ENCODE results near the gene NFE2L1.

The NFE2L1 gene

GRCh38 chr17:48047113-48047740 is 932 bp upstream of the NFE2L1 start:
- H3K4me1 ChIP-seq (ENCODE audit: control insufficient read depth, insufficient read depth, low read length, poor library complexity, severe bottlenecking): peaks cover 30% of the 10 kb centered on the region
- no peaks in the 10 kb centered on the region for H3K9me3 ChIP-seq (ENCODE audit: control insufficient read depth, low read length)
- DNase-seq: no peak
- H3K4me3 ChIP-seq (ENCODE audit: insufficient read depth, low read depth, low read length, poor library complexity, severe bottlenecking): peak overlapping the region; percentile 85
- H3K27me3 ChIP-seq (replicated peaks; ENCODE audit: control insufficient read depth, insufficient read depth, low read length, poor library complexity, severe bottlenecking): no peaks in the 10 kb centered on the region
- peaks cover 16% of the 10 kb centered on the region for H3K36me3 ChIP-seq (ENCODE audit: control insufficient read depth, insufficient read depth, low read length)
- peak overlapping the region; percentile 84 for H3K27ac ChIP-seq (ENCODE audit: insufficient read depth, low read length, poor library complexity, severe bottlenecking)

- no peak for DNase-seq
- Histone ChIP-seq H3K36me3 (ENCODE audit: control insufficient read depth, insufficient read depth, low read length) (peaks cover 25% of the 10 kb centered on the region), H3K4me3 (ENCODE audit: insufficient read depth, low read depth, low read length, poor library complexity, severe bottlenecking) (peak overlapping the region; percentile 85), H3K27ac (ENCODE audit: insufficient read depth, low read length, poor library complexity, severe bottlenecking) (peak overlapping the region; percentile 77), H3K27me3 (replicated peaks; ENCODE audit: control insufficient read depth, insufficient read depth, low read length, poor library complexity, severe bottlenecking) (no peaks in the 10 kb centered on the region), H3K9me3 (ENCODE audit: control insufficient read depth, low read length) (no peaks in the 10 kb centered on the region), H3K4me1 (ENCODE audit: control insufficient read depth, insufficient read depth, low read length, poor library complexity, severe bottlenecking) (peaks cover 32% of the 10 kb centered on the region)
Measured at GRCh38 chr17:48048384-48049126, 396 bp downstream of the NFE2L1 start.

- no peak overlapping the region for H3K27ac ChIP-seq (ENCODE audit: insufficient read depth, low read length, poor library complexity, severe bottlenecking)
- H3K4me3 ChIP-seq (ENCODE audit: insufficient read depth, low read depth, low read length, poor library complexity, severe bottlenecking): no peak overlapping the region
- no peak for DNase-seq
- no peaks in the 10 kb centered on the region for H3K9me3 ChIP-seq (ENCODE audit: control insufficient read depth, low read length)
- H3K36me3 ChIP-seq (ENCODE audit: control insufficient read depth, insufficient read depth, low read length): peaks cover 35% of the 10 kb centered on the region
- H3K4me1 ChIP-seq (ENCODE audit: control insufficient read depth, insufficient read depth, low read length, poor library complexity, severe bottlenecking): peaks cover 31% of the 10 kb centered on the region
- H3K27me3 ChIP-seq (replicated peaks; ENCODE audit: control insufficient read depth, insufficient read depth, low read length, poor library complexity, severe bottlenecking): no peaks in the 10 kb centered on the region
Measured at GRCh38 chr17:48051283-48051682, 3.1 kb downstream of the NFE2L1 start.

GRCh38 chr17:48051706-48052486 is 3.7 kb downstream of the NFE2L1 start:
- peaks cover 41% of the 10 kb centered on the region for H3K36me3 ChIP-seq (ENCODE audit: control insufficient read depth, insufficient read depth, low read length)
- no peaks in the 10 kb centered on the region for H3K27me3 ChIP-seq (replicated peaks; ENCODE audit: control insufficient read depth, insufficient read depth, low read length, poor library complexity, severe bottlenecking)
- no peak overlapping the region for H3K27ac ChIP-seq (ENCODE audit: insufficient read depth, low read length, poor library complexity, severe bottlenecking)
- H3K4me1 ChIP-seq (ENCODE audit: control insufficient read depth, insufficient read depth, low read length, poor library complexity, severe bottlenecking): peaks cover 25% of the 10 kb centered on the region
- DNase-seq: no peak
- no peak overlapping the region for H3K4me3 ChIP-seq (ENCODE audit: insufficient read depth, low read depth, low read length, poor library complexity, severe bottlenecking)
- no peaks in the 10 kb centered on the region for H3K9me3 ChIP-seq (ENCODE audit: control insufficient read depth, low read length)

- no peak overlapping the region for H3K4me3 ChIP-seq (ENCODE audit: insufficient read depth, low read depth, low read length, poor library complexity, severe bottlenecking)
- no peak overlapping the region for H3K27ac ChIP-seq (ENCODE audit: insufficient read depth, low read length, poor library complexity, severe bottlenecking)
- peaks cover 20% of the 10 kb centered on the region for H3K4me1 ChIP-seq (ENCODE audit: control insufficient read depth, insufficient read depth, low read length, poor library complexity, severe bottlenecking)
- H3K36me3 ChIP-seq (ENCODE audit: control insufficient read depth, insufficient read depth, low read length): peaks cover 53% of the 10 kb centered on the region
- H3K9me3 ChIP-seq (ENCODE audit: control insufficient read depth, low read length): no peaks in the 10 kb centered on the region
- no peak for DNase-seq
- H3K27me3 ChIP-seq (replicated peaks; ENCODE audit: control insufficient read depth, insufficient read depth, low read length, poor library complexity, severe bottlenecking): no peaks in the 10 kb centered on the region
Measured at GRCh38 chr17:48052956-48053757, 5.0 kb downstream of the NFE2L1 start.

- peaks cover 19% of the 10 kb centered on the region for H3K4me1 ChIP-seq (ENCODE audit: control insufficient read depth, insufficient read depth, low read length, poor library complexity, severe bottlenecking)
- H3K36me3 ChIP-seq (ENCODE audit: control insufficient read depth, insufficient read depth, low read length): peaks cover 60% of the 10 kb centered on the region
- no peak overlapping the region for H3K27ac ChIP-seq (ENCODE audit: insufficient read depth, low read length, poor library complexity, severe bottlenecking)
Measured at GRCh38 chr17:48053758-48054237, 5.6 kb downstream of the NFE2L1 start.

GRCh38 chr17:48054238-48055185 is 6.4 kb downstream of the NFE2L1 start:
- DNase-seq: no peak
- no peak overlapping the region for H3K27ac ChIP-seq (ENCODE audit: insufficient read depth, low read length, poor library complexity, severe bottlenecking)
- no peaks in the 10 kb centered on the region for H3K9me3 ChIP-seq (ENCODE audit: control insufficient read depth, low read length)
- H3K4me3 ChIP-seq (ENCODE audit: insufficient read depth, low read depth, low read length, poor library complexity, severe bottlenecking): no peak overlapping the region
- no peaks in the 10 kb centered on the region for H3K27me3 ChIP-seq (replicated peaks; ENCODE audit: control insufficient read depth, insufficient read depth, low read length, poor library complexity, severe bottlenecking)
- H3K4me1 ChIP-seq (ENCODE audit: control insufficient read depth, insufficient read depth, low read length, poor library complexity, severe bottlenecking): peaks cover 13% of the 10 kb centered on the region
- H3K36me3 ChIP-seq (ENCODE audit: control insufficient read depth, insufficient read depth, low read length): peaks cover 67% of the 10 kb centered on the region

More at GRCh38 chr17:48053758-48054237, 5.6 kb downstream of the NFE2L1 start:
- no peaks in the 10 kb centered on the region for H3K9me3 ChIP-seq (ENCODE audit: control insufficient read depth, low read length)
- no peaks in the 10 kb centered on the region for H3K27me3 ChIP-seq (replicated peaks; ENCODE audit: control insufficient read depth, insufficient read depth, low read length, poor library complexity, severe bottlenecking)
- H3K4me3 ChIP-seq (ENCODE audit: insufficient read depth, low read depth, low read length, poor library complexity, severe bottlenecking): no peak overlapping the region
- no peak for DNase-seq

- Histone ChIP-seq H3K9me3 (ENCODE audit: control insufficient read depth, low read length) (no peaks in the 10 kb centered on the region), H3K4me3 (ENCODE audit: insufficient read depth, low read depth, low read length, poor library complexity, severe bottlenecking) (no peak overlapping the region), H3K36me3 (ENCODE audit: control insufficient read depth, insufficient read depth, low read length) (peaks cover 77% of the 10 kb centered on the region), H3K27me3 (replicated peaks; ENCODE audit: control insufficient read depth, insufficient read depth, low read length, poor library complexity, severe bottlenecking) (no peaks in the 10 kb centered on the region), H3K27ac (ENCODE audit: insufficient read depth, low read length, poor library complexity, severe bottlenecking) (peak overlapping the region; percentile 27), H3K4me1 (ENCODE audit: control insufficient read depth, insufficient read depth, low read length, poor library complexity, severe bottlenecking) (peaks cover 6% of the 10 kb centered on the region)
- no peak for DNase-seq
Measured at GRCh38 chr17:48055531-48056245, 7.5 kb downstream of the NFE2L1 start.

All from effector memory CD4-positive, alpha-beta T cell (primary cell).